ENCODE measurements around the gene NEK10. TPM values are rescaled to one million over a fixed set of nuclear protein-coding genes. Genes with fewer than 3 reads are reported as not detected.

Gene NEK10
- polyA plus RNA-seq, 1 experiment = 3.0 TPM

- ChIA-PET POLR2A (no interaction called here), CTCF (no interaction called here)
- TF ChIP-seq, protein P1, sequence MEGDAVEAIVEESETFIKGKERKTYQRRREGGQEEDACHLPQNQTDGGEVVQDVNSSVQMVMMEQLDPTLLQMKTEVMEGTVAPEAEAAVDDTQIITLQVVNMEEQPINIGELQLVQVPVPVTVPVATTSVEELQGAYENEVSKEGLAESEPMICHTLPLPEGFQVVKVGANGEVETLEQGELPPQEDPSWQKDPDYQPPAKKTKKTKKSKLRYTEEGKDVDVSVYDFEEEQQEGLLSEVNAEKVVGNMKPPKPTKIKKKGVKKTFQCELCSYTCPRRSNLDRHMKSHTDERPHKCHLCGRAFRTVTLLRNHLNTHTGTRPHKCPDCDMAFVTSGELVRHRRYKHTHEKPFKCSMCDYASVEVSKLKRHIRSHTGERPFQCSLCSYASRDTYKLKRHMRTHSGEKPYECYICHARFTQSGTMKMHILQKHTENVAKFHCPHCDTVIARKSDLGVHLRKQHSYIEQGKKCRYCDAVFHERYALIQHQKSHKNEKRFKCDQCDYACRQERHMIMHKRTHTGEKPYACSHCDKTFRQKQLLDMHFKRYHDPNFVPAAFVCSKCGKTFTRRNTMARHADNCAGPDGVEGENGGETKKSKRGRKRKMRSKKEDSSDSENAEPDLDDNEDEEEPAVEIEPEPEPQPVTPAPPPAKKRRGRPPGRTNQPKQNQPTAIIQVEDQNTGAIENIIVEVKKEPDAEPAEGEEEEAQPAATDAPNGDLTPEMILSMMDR (IDR thresholded peaks at IDR 0.05; ENCODE audit: low read depth, low read length) = no peak
Observed at GRCh38 chr3:27089068-27089467, 280.1 kb downstream of the NEK10 start.

DNA sequence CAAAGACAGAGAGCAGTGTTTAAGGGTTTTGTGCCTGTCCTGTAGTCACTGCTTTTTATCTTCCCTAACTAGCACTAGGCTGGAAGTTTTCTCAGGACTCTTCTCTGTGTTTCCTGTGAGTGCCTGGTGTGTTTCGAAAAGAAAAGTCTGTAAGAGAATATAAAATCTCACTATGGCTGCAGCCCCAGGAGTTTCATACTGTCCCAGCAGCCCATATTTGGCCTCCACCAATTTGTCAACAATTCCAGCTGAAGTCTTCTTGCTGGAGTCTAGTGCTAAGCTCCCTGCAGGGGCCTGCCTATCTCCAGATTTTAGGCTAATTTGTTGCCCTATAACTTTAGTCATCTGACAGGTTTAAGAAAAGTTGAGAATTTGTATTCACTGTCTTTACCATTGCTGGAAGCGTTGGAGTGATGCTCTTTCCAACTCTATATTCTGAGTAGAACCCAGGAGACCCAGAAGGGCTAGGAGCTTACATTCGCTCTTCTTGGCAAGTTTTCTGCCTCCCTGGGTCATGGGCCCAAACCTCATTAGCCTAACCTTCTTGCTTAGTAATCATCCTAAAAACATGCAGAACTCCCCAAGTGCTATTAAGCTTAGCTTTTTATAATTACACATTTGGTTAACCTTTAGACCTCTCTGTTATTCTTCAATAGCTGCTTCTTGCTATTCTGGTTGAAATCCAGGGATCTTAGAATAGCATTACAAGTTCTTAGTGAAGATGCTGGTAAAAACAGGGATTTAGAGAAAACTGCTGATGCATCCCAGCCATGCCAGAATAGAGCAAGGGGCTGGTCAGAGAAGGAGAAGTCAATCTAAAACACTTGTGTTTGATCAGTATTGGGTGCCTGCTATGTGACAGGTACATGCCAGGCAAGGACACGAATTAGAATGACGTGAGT lies 283.1 kb downstream of the NEK10 start:
- TF ChIP-seq, protein P1 (IDR thresholded peaks at IDR 0.05; ENCODE audit: low read depth, low read length) = no peak
- POLR2A ChIA-PET = no interaction called here
- DNase-seq (ENCODE audit: low read depth, low spot score) = no peak
- H3K4me3 ChIP-seq (ENCODE audit: low read depth, low read length) = no peak overlapping the region
- H3K27ac ChIP-seq (ENCODE audit: low read depth, low read length) = no peak overlapping the region
- no peaks in the 10 kb centered on the region for H3K9me3 ChIP-seq (ENCODE audit: control insufficient read depth, insufficient read depth, low read length)
- H3K27me3 ChIP-seq (ENCODE audit: control insufficient read depth, insufficient read depth, low read length) = peaks cover under 1% of the 10 kb centered on the region
- CTCF ChIA-PET = no interaction called here

More at GRCh38 chr3:27089068-27089467, 280.1 kb downstream of the NEK10 start:
- no peak overlapping the region for H3K4me3 ChIP-seq (ENCODE audit: low read depth, low read length)
- H3K9me3 ChIP-seq (ENCODE audit: control insufficient read depth, insufficient read depth, low read length) = no peaks in the 10 kb centered on the region
- no peak overlapping the region for H3K27ac ChIP-seq (ENCODE audit: low read depth, low read length)
- DNase-seq (ENCODE audit: low read depth, low spot score) = no peak
- peaks cover 3% of the 10 kb centered on the region for H3K27me3 ChIP-seq (ENCODE audit: control insufficient read depth, insufficient read depth, low read length)

DNA sequence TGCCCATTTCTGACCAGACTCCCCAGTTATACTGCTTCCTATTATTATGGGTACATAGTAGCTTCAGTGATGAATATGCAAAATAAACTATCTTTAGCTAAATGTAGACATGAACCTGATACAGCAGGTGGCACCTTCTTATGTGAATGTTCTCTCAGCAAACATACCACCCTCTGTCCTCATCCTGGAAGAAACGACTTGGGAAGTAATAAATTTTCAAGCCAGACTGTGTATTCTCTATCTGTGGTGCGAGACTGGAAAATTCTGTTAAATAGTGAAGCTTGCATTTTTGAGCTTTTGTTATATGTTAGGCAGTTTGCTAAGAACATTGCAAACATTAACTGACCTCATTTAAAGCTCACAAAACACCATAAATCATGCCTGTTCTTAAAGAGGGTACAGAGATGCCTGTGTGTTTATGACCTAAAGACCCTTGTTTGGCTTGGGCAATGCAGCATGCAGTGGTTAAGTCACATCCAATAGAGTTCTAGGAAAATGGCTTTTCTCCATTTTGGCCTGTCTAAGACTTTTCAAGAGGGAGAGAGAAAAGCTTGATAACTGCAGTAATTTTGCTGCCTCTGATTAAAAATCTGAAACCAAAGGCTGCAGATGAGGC lies 287.1 kb downstream of the NEK10 start:
- no peak overlapping the region for H3K27ac ChIP-seq (ENCODE audit: low read depth, low read length)

GRCh38 chr3:27081566-27081965 lies 287.6 kb downstream of the NEK10 start:
- TF ChIP-seq, protein P1 (IDR thresholded peaks at IDR 0.05; ENCODE audit: low read depth, low read length) = no peak
- CTCF ChIA-PET = no interaction called here
- POLR2A ChIA-PET = no interaction called here

More for the DNA sequence above, 287.1 kb downstream of the NEK10 start:
- TF ChIP-seq, protein P1 (IDR thresholded peaks at IDR 0.05; ENCODE audit: low read depth, low read length) = no peak
- POLR2A ChIA-PET = no interaction called here
- CTCF ChIA-PET = interaction anchor here (0.7 kb wide), 1 partner anchor 164 kb away, joined by 3 read pairs; no protein-coding TSS in a partner anchor
- H3K4me3 ChIP-seq (ENCODE audit: low read depth, low read length) = no peak overlapping the region
- DNase-seq (ENCODE audit: low read depth, low spot score) = no peak
- H3K9me3 ChIP-seq (ENCODE audit: control insufficient read depth, insufficient read depth, low read length) = no peaks in the 10 kb centered on the region
- no peaks in the 10 kb centered on the region for H3K27me3 ChIP-seq (ENCODE audit: control insufficient read depth, insufficient read depth, low read length)

DNA sequence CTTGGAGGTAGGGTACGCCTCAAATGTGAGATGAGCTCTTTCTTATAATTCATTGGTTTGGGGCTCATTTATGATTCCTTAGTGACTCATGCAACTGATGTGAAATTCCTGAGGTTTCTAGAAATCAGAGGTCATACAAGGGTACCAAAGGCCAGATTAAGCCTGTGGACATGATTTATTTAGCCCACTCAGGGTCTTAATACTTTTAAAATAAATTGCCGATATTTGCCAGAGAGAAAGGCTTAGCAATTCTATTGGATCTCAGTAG lies 289.0 kb downstream of the NEK10 start:
- DNase-seq (ENCODE audit: low read depth, low spot score) = no peak
- POLR2A ChIA-PET = no interaction called here

More at GRCh38 chr3:27081566-27081965, 287.6 kb downstream of the NEK10 start:
- no peak overlapping the region for H3K27ac ChIP-seq (ENCODE audit: low read depth, low read length)
- no peaks in the 10 kb centered on the region for H3K27me3 ChIP-seq (ENCODE audit: control insufficient read depth, insufficient read depth, low read length)
- H3K9me3 ChIP-seq (ENCODE audit: control insufficient read depth, insufficient read depth, low read length) = no peaks in the 10 kb centered on the region
- no peak overlapping the region for H3K4me3 ChIP-seq (ENCODE audit: low read depth, low read length)
- no peak for DNase-seq (ENCODE audit: low read depth, low spot score)

More for the DNA sequence above, 289.0 kb downstream of the NEK10 start:
- Histone ChIP-seq H3K27ac (ENCODE audit: low read depth, low read length) (no peak overlapping the region), H3K27me3 (ENCODE audit: control insufficient read depth, insufficient read depth, low read length) (no peaks in the 10 kb centered on the region), H3K9me3 (ENCODE audit: control insufficient read depth, insufficient read depth, low read length) (no peaks in the 10 kb centered on the region), H3K4me3 (ENCODE audit: low read depth, low read length) (no peak overlapping the region)
- TF ChIP-seq, protein P1 (IDR thresholded peaks at IDR 0.05; ENCODE audit: low read depth, low read length) = no peak
- CTCF ChIA-PET = no interaction called here

Data from AG04450 (cell line).